ENCODE measurements around the gene MGAT5B.

The MGAT5B gene

GRCh38 chr17:76982408-76983074, 114.3 kb downstream of the MGAT5B start:
- DNase-seq, result no peak

GRCh38 chr17:76983075-76983775, 115.0 kb downstream of the MGAT5B start:
- no peak for DNase-seq

GRCh38 chr17:76986365-76986764, 118.2 kb downstream of the MGAT5B start:
- no peak for DNase-seq

GRCh38 chr17:76987486-76988093, 119.4 kb downstream of the MGAT5B start:
- no peak for DNase-seq

- no peak for DNase-seq
Measured at GRCh38 chr17:76988796-76989195, 120.6 kb downstream of the MGAT5B start.

- DNase-seq, result no peak
Measured at GRCh38 chr17:76989519-76989918, 121.3 kb downstream of the MGAT5B start.

GRCh38 chr17:76992891-76993290, 124.7 kb downstream of the MGAT5B start:
- DNase-seq, result no peak

GRCh38 chr17:76993651-76994050, 125.4 kb downstream of the MGAT5B start:
- no peak for DNase-seq

- DNase-seq, result no peak
Measured at GRCh38 chr17:76994237-76994637, 126.0 kb downstream of the MGAT5B start.

GRCh38 chr17:76995387-76996105, 127.3 kb downstream of the MGAT5B start:
- DNase-seq, result no peak

- DNase-seq, result no peak
Measured at GRCh38 chr17:76996741-76997694, 128.8 kb downstream of the MGAT5B start.

GRCh38 chr17:76997981-76998531, 129.9 kb downstream of the MGAT5B start:
- DNase-seq, result peak; percentile 28

- DNase-seq, result no peak
Measured at GRCh38 chr17:76998839-76999238, 130.6 kb downstream of the MGAT5B start.

All from fibroblast of skin of abdomen (primary cell).